ENCODE results near the gene OR2D2.
"Not testable (repeated sequence)": the region's sequence is repeated elsewhere in the genome, so short reads cannot be mapped to it uniquely, and the experiment has no call there.

Gene OR2D2

DNA sequence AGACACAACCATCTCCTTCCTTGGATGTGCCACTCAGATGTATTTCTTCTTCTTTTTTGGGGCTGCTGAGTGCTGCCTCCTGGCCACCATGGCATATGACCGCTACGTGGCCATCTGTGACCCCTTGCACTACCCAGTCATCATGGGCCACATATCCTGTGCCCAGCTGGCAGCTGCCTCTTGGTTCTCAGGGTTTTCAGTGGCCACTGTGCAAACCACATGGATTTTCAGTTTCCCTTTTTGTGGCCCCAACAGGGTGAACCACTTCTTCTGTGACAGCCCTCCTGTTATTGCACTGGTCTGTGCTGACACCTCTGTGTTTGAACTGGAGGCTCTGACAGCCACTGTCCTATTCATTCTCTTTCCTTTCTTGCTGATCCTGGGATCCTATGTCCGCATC lies 15.4 kb downstream of the OR2D2 start:
- H3K4me1 ChIP-seq (ENCODE audit: insufficient read depth, low read length): no peaks in the 10 kb centered on the region
- no peak overlapping the region for H3K27ac ChIP-seq (ENCODE audit: low read depth, low read length)
- H3K27me3 ChIP-seq (ENCODE audit: insufficient read depth, low read length): no peaks in the 10 kb centered on the region
- no peak overlapping the region for H3K9ac ChIP-seq (ENCODE audit: low read depth, low read length)
- 95% methylated on average over 3 of the region's 3 CpGs for WGBS
- no peak overlapping the region for H3K4me3 ChIP-seq (ENCODE audit: low read length)
- H3K9me3 ChIP-seq (ENCODE audit: insufficient read depth, low read depth, low read length): no peaks in the 10 kb centered on the region
- no peaks in the 10 kb centered on the region for H3K36me3 ChIP-seq (ENCODE audit: insufficient read depth, low read length)

GRCh38 chr11:6876325-6876724 lies 16.0 kb downstream of the OR2D2 start, which contains the start of gene OR10A4:
Gene OR10A4, plus strand, starts transcription at chr11:6876625. Its CDS starts 23 bp downstream, at chr11:6876648.
- H3K27ac ChIP-seq (ENCODE audit: low read depth, low read length): no peak within 1 kb of the TSS
- H3K4me3 ChIP-seq (ENCODE audit: low read length): no peak within 1 kb of the TSS
- 97% methylated on average over 1 of the region's 1 CpG for WGBS
- H3K4me1 ChIP-seq (ENCODE audit: insufficient read depth, low read length): no peaks in the 10 kb centered on the region
- no peaks in the 10 kb centered on the region for H3K36me3 ChIP-seq (ENCODE audit: insufficient read depth, low read length)
- H3K9ac ChIP-seq (ENCODE audit: low read depth, low read length): no peak within 1 kb of the TSS
- no peaks in the 10 kb centered on the region for H3K27me3 ChIP-seq (ENCODE audit: insufficient read depth, low read length)
- H3K9me3 ChIP-seq (ENCODE audit: insufficient read depth, low read depth, low read length): no peaks in the 10 kb centered on the region

DNA sequence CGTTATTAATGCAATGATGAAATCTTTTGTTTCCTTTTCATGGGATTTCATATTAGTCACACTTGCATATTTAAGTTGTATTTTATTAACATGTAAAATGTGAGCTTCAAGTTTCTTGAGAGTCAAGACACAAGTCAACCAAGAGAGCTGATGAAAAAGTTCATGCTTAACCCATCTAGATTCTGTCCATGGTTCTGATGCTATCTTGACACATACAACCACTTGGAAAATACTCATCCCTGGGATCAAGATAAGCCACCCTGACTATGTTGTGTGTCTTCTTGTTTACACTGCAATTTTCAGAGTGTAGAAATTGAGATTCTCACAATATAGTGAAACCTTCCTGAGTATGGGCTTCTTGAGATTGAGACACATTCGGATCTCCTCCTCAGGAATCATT lies 16.5 kb downstream of the OR2D2 start:
- Histone ChIP-seq H3K4me1 (ENCODE audit: insufficient read depth, low read length) (no peaks in the 10 kb centered on the region), H3K9me3 (ENCODE audit: insufficient read depth, low read depth, low read length) (no peaks in the 10 kb centered on the region), H3K9ac (ENCODE audit: low read depth, low read length) (no peak overlapping the region), H3K4me3 (ENCODE audit: low read length) (no peak overlapping the region), H3K27me3 (ENCODE audit: insufficient read depth, low read length) (no peaks in the 10 kb centered on the region), H3K36me3 (ENCODE audit: insufficient read depth, low read length) (no peaks in the 10 kb centered on the region), H3K27ac (ENCODE audit: low read depth, low read length) (no peak overlapping the region)
- 100% methylated on average over 1 of the region's 2 CpGs for WGBS

DNA sequence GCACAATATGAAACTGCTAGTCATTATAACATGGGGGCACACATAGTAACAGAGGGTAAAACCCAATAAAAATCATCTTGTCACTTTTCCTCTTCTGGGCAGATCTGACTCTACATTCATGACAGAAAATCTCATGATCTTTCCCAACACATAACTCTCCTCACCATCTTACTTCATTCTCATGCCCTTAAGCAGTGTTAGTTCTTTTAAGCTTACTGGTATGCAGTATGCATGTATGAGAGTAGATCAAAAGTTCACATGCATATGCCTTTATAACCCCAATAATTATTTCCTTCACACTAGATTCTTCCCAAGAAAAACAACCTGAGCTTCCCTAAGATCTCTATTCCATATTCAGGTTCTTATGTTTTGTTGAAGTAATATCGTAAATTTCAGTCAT lies 21.0 kb downstream of the OR2D2 start:
- WGBS: no CpG with 5 or more reads among the region's 1 CpG

GRCh38 chr11:6864438-6864837 lies 27.9 kb downstream of the OR2D2 start:
- H3K36me3 ChIP-seq (ENCODE audit: insufficient read depth, low read length): no peaks in the 10 kb centered on the region
- 100% methylated on average over 1 of the region's 1 CpG for WGBS
- no peak overlapping the region for H3K9ac ChIP-seq (ENCODE audit: low read depth, low read length)
- no peak overlapping the region for H3K4me3 ChIP-seq (ENCODE audit: low read length)
- no peaks in the 10 kb centered on the region for H3K27me3 ChIP-seq (ENCODE audit: insufficient read depth, low read length)
- H3K4me1 ChIP-seq (ENCODE audit: insufficient read depth, low read length): no peaks in the 10 kb centered on the region
- no peak overlapping the region for H3K27ac ChIP-seq (ENCODE audit: low read depth, low read length)
- H3K9me3 ChIP-seq (ENCODE audit: insufficient read depth, low read depth, low read length): no peaks in the 10 kb centered on the region

More for the DNA sequence above, 21.0 kb downstream of the OR2D2 start:
- Histone ChIP-seq H3K9me3 (ENCODE audit: insufficient read depth, low read depth, low read length) (no peaks in the 10 kb centered on the region), H3K27ac (ENCODE audit: low read depth, low read length) (no peak overlapping the region), H3K36me3 (ENCODE audit: insufficient read depth, low read length) (no peaks in the 10 kb centered on the region), H3K4me3 (ENCODE audit: low read length) (no peak overlapping the region), H3K4me1 (ENCODE audit: insufficient read depth, low read length) (no peaks in the 10 kb centered on the region), H3K9ac (ENCODE audit: low read depth, low read length) (no peak overlapping the region), H3K27me3 (ENCODE audit: insufficient read depth, low read length) (no peaks in the 10 kb centered on the region)

DNA sequence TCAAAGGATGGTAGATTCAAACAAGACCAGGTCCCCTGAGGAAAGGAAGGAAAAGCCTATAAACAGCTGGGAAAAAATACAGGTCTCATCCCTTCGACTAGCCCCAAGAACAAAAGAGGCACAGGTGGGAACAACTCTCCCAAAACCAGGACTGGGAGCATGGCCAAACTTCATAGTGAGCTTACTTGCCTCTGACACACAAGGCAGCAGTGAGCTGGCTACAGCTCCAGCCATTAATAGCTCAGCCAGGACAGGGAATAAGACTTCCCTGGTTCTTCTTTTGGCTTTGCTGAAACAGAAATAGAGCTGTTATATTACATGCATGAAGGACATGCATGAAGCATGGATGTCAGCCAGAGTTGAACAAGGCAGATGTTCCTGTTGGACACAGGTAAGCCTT lies 29.3 kb downstream of the OR2D2 start, which contains the start of gene OR10A2:
TSS of gene OR10A2 (plus strand) at position 97 of the 400 bp plus-strand sequence. CDS start 6,698 bp downstream, outside the sequence.
- Histone ChIP-seq H3K27me3 (ENCODE audit: insufficient read depth, low read length) (no peaks in the 10 kb centered on the region), H3K9me3 (ENCODE audit: insufficient read depth, low read depth, low read length) (no peaks in the 10 kb centered on the region), H3K9ac (ENCODE audit: low read depth, low read length) (no peak within 1 kb of the TSS), H3K4me3 (ENCODE audit: low read length) (no peak within 1 kb of the TSS), H3K36me3 (ENCODE audit: insufficient read depth, low read length) (no peaks in the 10 kb centered on the region), H3K4me1 (ENCODE audit: insufficient read depth, low read length) (no peaks in the 10 kb centered on the region), H3K27ac (ENCODE audit: low read depth, low read length) (no peak within 1 kb of the TSS)
- WGBS: 76% methylated on average over 1 of the region's 1 CpG

GRCh38 chr11:6856871-6857270 lies 35.4 kb downstream of the OR2D2 start:
- H3K27ac ChIP-seq (ENCODE audit: low read depth, low read length): no peak overlapping the region
- H3K9me3 ChIP-seq (ENCODE audit: insufficient read depth, low read depth, low read length): peaks cover 12% of the 10 kb centered on the region; the same call in 1 of the 2 replicates
- H3K4me3 ChIP-seq (ENCODE audit: low read length): no peak overlapping the region
- no peaks in the 10 kb centered on the region for H3K36me3 ChIP-seq (ENCODE audit: insufficient read depth, low read length)
- H3K4me1 ChIP-seq (ENCODE audit: insufficient read depth, low read length): no peaks in the 10 kb centered on the region
- H3K27me3 ChIP-seq (ENCODE audit: insufficient read depth, low read length): no peaks in the 10 kb centered on the region
- H3K9ac ChIP-seq (ENCODE audit: low read depth, low read length): no peak overlapping the region
- WGBS: 63% methylated on average over 3 of the region's 3 CpGs

GRCh38 chr11:6855971-6856541 lies 36.2 kb downstream of the OR2D2 start:
- no peaks in the 10 kb centered on the region for H3K27me3 ChIP-seq (ENCODE audit: insufficient read depth, low read length)
- H3K36me3 ChIP-seq (ENCODE audit: insufficient read depth, low read length): no peaks in the 10 kb centered on the region
- H3K4me3 ChIP-seq (ENCODE audit: low read length): no peak overlapping the region
- no peaks in the 10 kb centered on the region for H3K4me1 ChIP-seq (ENCODE audit: insufficient read depth, low read length)
- H3K9ac ChIP-seq (ENCODE audit: low read depth, low read length): no peak overlapping the region
- H3K27ac ChIP-seq (ENCODE audit: low read depth, low read length): no peak overlapping the region
- 88% methylated on average over 1 of the region's 1 CpG for WGBS
- peaks cover 14% of the 10 kb centered on the region; the same call in 1 of the 2 replicates for H3K9me3 ChIP-seq (ENCODE audit: insufficient read depth, low read depth, low read length)

- H3K36me3 ChIP-seq (ENCODE audit: insufficient read depth, low read length); H3K27me3 ChIP-seq (ENCODE audit: insufficient read depth, low read length); H3K4me1 ChIP-seq (ENCODE audit: insufficient read depth, low read length); H3K27ac ChIP-seq (ENCODE audit: low read depth, low read length); H3K4me3 ChIP-seq (ENCODE audit: low read length); H3K9ac ChIP-seq (ENCODE audit: low read depth, low read length): not testable (repeated sequence)
- peaks cover 14% of the 10 kb centered on the region; the same call in 1 of the 2 replicates for H3K9me3 ChIP-seq (ENCODE audit: insufficient read depth, low read depth, low read length)
- WGBS: 96% methylated on average over 4 of the region's 6 CpGs
Observed at GRCh38 chr11:6854801-6855200, 37.5 kb downstream of the OR2D2 start.

- Histone ChIP-seq H3K27me3 (ENCODE audit: insufficient read depth, low read length) (no peaks in the 10 kb centered on the region), H3K27ac (ENCODE audit: low read depth, low read length) (no peak overlapping the region), H3K36me3 (ENCODE audit: insufficient read depth, low read length) (no peaks in the 10 kb centered on the region), H3K4me3 (ENCODE audit: low read length) (no peak overlapping the region), H3K9me3 (ENCODE audit: insufficient read depth, low read depth, low read length) (peaks cover 14% of the 10 kb centered on the region; the same call in 1 of the 2 replicates), H3K9ac (ENCODE audit: low read depth, low read length) (no peak overlapping the region), H3K4me1 (ENCODE audit: insufficient read depth, low read length) (peaks cover 6% of the 10 kb centered on the region; the same call in 1 of the 2 replicates)
- WGBS: 91% methylated on average over 2 of the region's 2 CpGs
Observed at GRCh38 chr11:6850526-6850925, 41.8 kb downstream of the OR2D2 start.

DNA sequence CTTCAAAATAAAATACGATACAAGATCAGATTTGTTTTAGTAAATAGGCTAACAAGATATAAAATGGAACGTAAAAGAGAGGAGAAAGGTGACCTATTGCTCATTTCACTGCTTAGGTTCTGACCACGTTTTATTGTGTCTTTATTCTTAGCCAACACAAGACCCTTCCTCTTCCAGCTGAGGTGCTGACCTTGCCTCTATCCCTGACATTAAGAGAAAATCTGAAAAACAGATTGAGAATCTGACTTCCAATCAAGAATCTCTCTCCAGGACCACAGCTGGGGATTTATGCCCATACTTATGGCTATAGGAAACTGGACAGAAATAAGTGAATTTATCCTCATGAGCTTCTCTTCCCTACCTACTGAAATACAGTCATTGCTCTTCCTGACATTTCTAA lies 46.9 kb downstream of the OR2D2 start, which contains the start of gene OR10A5:
TSS of gene OR10A5 (plus strand) at position 301 of the 400 bp plus-strand sequence. CDS start at position 301, 0 bp downstream.
- no peak within 1 kb of the TSS for H3K27ac ChIP-seq (ENCODE audit: low read depth, low read length)
- H3K9ac ChIP-seq (ENCODE audit: low read depth, low read length): no peak within 1 kb of the TSS
- peaks cover 9% of the 10 kb centered on the region; the same call in 1 of the 2 replicates for H3K9me3 ChIP-seq (ENCODE audit: insufficient read depth, low read depth, low read length)
- 96% methylated on average over 3 of the region's 3 CpGs for WGBS
- no peaks in the 10 kb centered on the region for H3K36me3 ChIP-seq (ENCODE audit: insufficient read depth, low read length)
- H3K4me1 ChIP-seq (ENCODE audit: insufficient read depth, low read length): peaks cover 17% of the 10 kb centered on the region
- H3K4me3 ChIP-seq (ENCODE audit: low read length): no peak within 1 kb of the TSS
- H3K27me3 ChIP-seq (ENCODE audit: insufficient read depth, low read length): no peaks in the 10 kb centered on the region

Measured in HUES64 (cell line).